Upper lobe of right lung (tissue), 1 donor: ENCODE results near the gene SNCAIP. TPM values are rescaled to one million over a fixed set of nuclear protein-coding genes. Genes with fewer than 3 reads are reported as not detected.

Experiments
- ATAC-seq: fragments of 200-7000 bp; cut with Tn5 transposase; one replicate; pipeline ENCODE4 v1.9.1; 2020; ENCODE audit warnings: mild to moderate bottlenecking, moderate library complexity
- DNase-seq: peaks from one replicate; pipeline ENCODE4 v3.0.0-alpha.2; 2020
- H3K27ac ChIP-seq: fragments of 200-600 bp; one replicate; pipeline ENCODE4 v1.8.0; 2022
- H3K27me3 ChIP-seq: fragments of 200-600 bp; one replicate; pipeline ENCODE4 v1.8.0; 2022; ENCODE audit warnings: mild to moderate bottlenecking
- H3K36me3 ChIP-seq: fragments of 200-600 bp; one replicate; pipeline ENCODE4 v1.8.0; 2022
- H3K4me1 ChIP-seq: fragments of 200-600 bp; one replicate; pipeline ENCODE4 v1.8.0; 2022
- H3K4me3 ChIP-seq: fragments of 200-600 bp; one replicate; pipeline ENCODE4 v1.8.0; 2022; ENCODE audit warnings: mild to moderate bottlenecking
- H3K9me3 ChIP-seq: fragments of 200-600 bp; one replicate; pipeline ENCODE4 v1.8.0; 2022
- intact Hi-C: fragments of 100-400 bp; cut with DNase I; formaldehyde crosslinking; loops from one replicate; pipeline ENCODE4 v1.11.0; 2022
- total RNA-seq: library from RNA; stranded (reverse); fragmentation: NEBNext Ultra II Directional; extraction: Animal tissue kit (Norgen Biotek cat#: 25700); gene quantifications from one replicate; pipeline ENCODE4 v1.2.1, GENCODE V29; 2021
- TF ChIP-seq, protein P1 (sequence below): fragments of 200-600 bp; IDR thresholded peaks from one replicate; pipeline ENCODE4 v1.8.0; 2022; ENCODE audit warnings: antibody characterized with exemption
- donor health status: DM: no; HTN: yes; CAD: no; lungs with severe emphysema.

The SNCAIP gene
- total RNA-seq, 1 donor from 2014 or later: 4.0 TPM

GRCh38 chr5:122465031-122465577 is 153.1 kb downstream of the SNCAIP start:
- Histone ChIP-seq H3K4me3 (no peak overlapping the region), H3K9me3 (no peaks in the 10 kb centered on the region), H3K4me1 (no peaks in the 10 kb centered on the region), H3K36me3 (no peaks in the 10 kb centered on the region), H3K27ac (no peak overlapping the region), H3K27me3 (no peaks in the 10 kb centered on the region)
- DNase-seq: no peak
- intact Hi-C loops: no loop called here
- TF ChIP-seq, protein P1, sequence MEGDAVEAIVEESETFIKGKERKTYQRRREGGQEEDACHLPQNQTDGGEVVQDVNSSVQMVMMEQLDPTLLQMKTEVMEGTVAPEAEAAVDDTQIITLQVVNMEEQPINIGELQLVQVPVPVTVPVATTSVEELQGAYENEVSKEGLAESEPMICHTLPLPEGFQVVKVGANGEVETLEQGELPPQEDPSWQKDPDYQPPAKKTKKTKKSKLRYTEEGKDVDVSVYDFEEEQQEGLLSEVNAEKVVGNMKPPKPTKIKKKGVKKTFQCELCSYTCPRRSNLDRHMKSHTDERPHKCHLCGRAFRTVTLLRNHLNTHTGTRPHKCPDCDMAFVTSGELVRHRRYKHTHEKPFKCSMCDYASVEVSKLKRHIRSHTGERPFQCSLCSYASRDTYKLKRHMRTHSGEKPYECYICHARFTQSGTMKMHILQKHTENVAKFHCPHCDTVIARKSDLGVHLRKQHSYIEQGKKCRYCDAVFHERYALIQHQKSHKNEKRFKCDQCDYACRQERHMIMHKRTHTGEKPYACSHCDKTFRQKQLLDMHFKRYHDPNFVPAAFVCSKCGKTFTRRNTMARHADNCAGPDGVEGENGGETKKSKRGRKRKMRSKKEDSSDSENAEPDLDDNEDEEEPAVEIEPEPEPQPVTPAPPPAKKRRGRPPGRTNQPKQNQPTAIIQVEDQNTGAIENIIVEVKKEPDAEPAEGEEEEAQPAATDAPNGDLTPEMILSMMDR: no peak
- no peak for ATAC-seq

- H3K36me3 ChIP-seq: no peaks in the 10 kb centered on the region
- DNase-seq: no peak
- H3K4me1 ChIP-seq: no peaks in the 10 kb centered on the region
- H3K4me3 ChIP-seq: no peak overlapping the region
- H3K27me3 ChIP-seq: no peaks in the 10 kb centered on the region
- no peaks in the 10 kb centered on the region for H3K9me3 ChIP-seq
- H3K27ac ChIP-seq: no peak overlapping the region
- intact Hi-C loops: no loop called here
- TF ChIP-seq, protein P1: no peak
- ATAC-seq: no peak
Observed at GRCh38 chr5:122465994-122466393, 154.0 kb downstream of the SNCAIP start.

GRCh38 chr5:122468351-122469116 is 156.5 kb downstream of the SNCAIP start:
- Histone ChIP-seq H3K4me3 (no peak overlapping the region), H3K9me3 (no peaks in the 10 kb centered on the region), H3K27ac (no peak overlapping the region), H3K27me3 (no peaks in the 10 kb centered on the region), H3K36me3 (no peaks in the 10 kb centered on the region), H3K4me1 (no peaks in the 10 kb centered on the region)
- intact Hi-C loops: no loop called here
- TF ChIP-seq, protein P1: no peak
- ATAC-seq (no peak), DNase-seq (no peak)

GRCh38 chr5:122469384-122469919 is 157.4 kb downstream of the SNCAIP start:
- no peak for ATAC-seq
- TF ChIP-seq, protein P1: no peak

GRCh38 chr5:122470365-122470764 is 158.3 kb downstream of the SNCAIP start:
- intact Hi-C loops: no loop called here
- ATAC-seq (no peak), DNase-seq (no peak)
- TF ChIP-seq, protein P1: no peak
- Histone ChIP-seq H3K27me3 (no peaks in the 10 kb centered on the region), H3K36me3 (no peaks in the 10 kb centered on the region), H3K9me3 (no peaks in the 10 kb centered on the region), H3K4me1 (no peaks in the 10 kb centered on the region), H3K27ac (no peak overlapping the region), H3K4me3 (no peak overlapping the region)

More at GRCh38 chr5:122469384-122469919, 157.4 kb downstream of the SNCAIP start:
- DNase-seq: no peak
- Histone ChIP-seq H3K4me3 (no peak overlapping the region), H3K27me3 (no peaks in the 10 kb centered on the region), H3K9me3 (no peaks in the 10 kb centered on the region), H3K36me3 (no peaks in the 10 kb centered on the region), H3K27ac (no peak overlapping the region), H3K4me1 (no peaks in the 10 kb centered on the region)
- intact Hi-C loops: no loop called here
